Gastroesophageal sphincter (tissue), 4 donors: Measurements from ENCODE around the gene LRP4. TPM values are rescaled to one million over a fixed set of nuclear protein-coding genes. Genes with fewer than 3 reads are reported as not detected.

Experiments used
- ATAC-seq: fragments of 150-250 bp; one replicate; pipeline ENCODE4 v1.9.1; 2016; ENCODE audit warnings: mild to moderate bottlenecking, moderate library complexity
- H3K27ac ChIP-seq, 4 donors: fragments of 200-600 bp; sonication (generic) in 3 of 4; 1 replicate in 3 of 4; 2 replicates in 1 of 4; pipeline ENCODE4 v1.5.1; 2016 to 2019
- H3K27me3 ChIP-seq: fragments of 200-600 bp; sonication (generic); one replicate; pipeline ENCODE4 v1.5.1; 2019
- H3K36me3 ChIP-seq, 2 donors: fragments of 200-600 bp; sonication (generic); one replicate each; pipeline ENCODE4 v1.5.1; 2019; ENCODE audit warnings: control low read depth in 1 of 2
- H3K4me1 ChIP-seq, 3 donors: fragments of 200-600 bp; sonication (generic); 1 replicate in 2 of 3; 2 replicates in 1 of 3; pipeline ENCODE4 v1.5.1; 2016 to 2019; ENCODE audit warnings: control low read depth in 2 of 3
- H3K4me3 ChIP-seq, 2 donors: fragments of 200-600 bp; sonication (generic); one replicate each; pipeline ENCODE4 v1.5.1; 2019; ENCODE audit warnings: mild to moderate bottlenecking in 1 of 2, moderate library complexity in 1 of 2
- H3K9me3 ChIP-seq, 3 donors: fragments of 200-600 bp; sonication (generic); one replicate each; pipeline ENCODE4 v1.5.1; 2017 to 2019; ENCODE audit warnings: control low read depth in 2 of 3
- EP300 ChIP-seq: sonication (generic); formaldehyde crosslinking; IDR thresholded peaks from one replicate; pipeline ENCODE4 v1.6.1; 2017; ENCODE audit warnings: antibody characterized with exemption, mild to moderate bottlenecking
- POLR2A ChIP-seq, 2 donors: fragments of 450-650 bp; IDR thresholded peaks; one replicate each; pipeline ENCODE4 v1.6.1; 2017; ENCODE audit warnings: antibody characterized with exemption in 2 of 2, mild to moderate bottlenecking in 2 of 2, moderate library complexity in 1 of 2
- POLR2AphosphoS5 ChIP-seq: sonication (generic); formaldehyde crosslinking; IDR thresholded peaks from one replicate; pipeline ENCODE4 v1.6.1; 2017; ENCODE audit warnings: antibody characterized with exemption
- WGBS, 2 donors: methylation state at CpG; one replicate each; pipeline ENCODE4 v1.1.5; 2018; ENCODE audit warnings: low coverage in 1 of 2; 5-methylcytosine and 5-hydroxymethylcytosine counted together
- total RNA-seq, 4 donors: library from RNA; depleted of rRNA; stranded (reverse); fragments of >200 nt; gene quantifications; one replicate each; pipeline ENCODE4 v1.1.0, GENCODE V29; 2016
- TF ChIP-seq, protein P1 (sequence below), 4 experiments: fragments of 200-600 bp in 2 of 4; fragments of 450-650 bp in 2 of 4; sonication (generic) in 1 of 4; IDR thresholded peaks; one replicate each; pipeline ENCODE4 v1.5.1; 2017 to 2019; ENCODE audit warnings: antibody characterized with exemption in 4 of 4, mild to moderate bottlenecking in 2 of 4, moderate library complexity in 2 of 4

The LRP4 gene
- total RNA-seq, 4 donors from 2014 or later, result 2.6 to 9.8 (median 6.7) TPM

DNA sequence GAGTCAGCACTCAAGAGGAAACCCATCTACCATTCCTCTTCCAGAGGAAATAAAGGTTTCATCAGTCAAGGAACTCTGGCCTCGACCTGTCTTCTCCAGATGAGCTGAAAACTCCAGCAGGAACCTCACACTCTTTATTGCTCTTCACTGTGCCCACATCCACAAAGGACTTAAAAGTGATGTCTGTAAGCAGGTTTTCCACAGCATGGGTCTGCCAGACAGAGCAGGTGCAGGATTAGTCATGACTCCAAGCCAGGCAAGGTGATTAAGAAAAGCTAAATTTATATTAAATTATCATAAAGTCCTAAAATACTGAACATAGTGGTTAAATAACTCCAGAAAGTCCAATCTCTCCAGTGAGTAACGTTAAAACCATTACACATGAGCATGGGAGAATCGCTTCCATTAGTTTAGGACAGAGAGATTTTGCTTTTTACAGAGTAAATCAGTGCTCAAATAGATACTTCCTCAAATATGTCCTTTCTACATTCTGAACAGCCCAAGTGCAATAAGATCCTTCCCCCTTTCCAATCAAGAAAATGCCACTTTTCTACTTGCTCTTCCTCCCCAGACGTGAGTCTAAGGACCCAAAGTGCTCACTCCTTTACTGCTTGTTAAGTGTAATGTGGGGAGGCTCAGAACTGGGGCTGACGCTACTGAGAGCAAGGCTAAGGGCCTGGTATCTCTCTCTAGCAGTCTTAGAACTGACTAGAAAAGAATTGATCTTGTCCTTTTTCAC, 61.6 kb downstream of the LRP4 start:
- peaks cover 0 to 9% (median 0%) of the 10 kb centered on the region in 3 donors for H3K4me1 ChIP-seq
- WGBS, 2 donors, result 66 to 77% methylated on average over 3 to 5 of the region's 5 CpGs
- no peak overlapping the region for H3K27ac ChIP-seq
- no peaks in the 10 kb centered on the region for H3K9me3 ChIP-seq
- no peaks in the 10 kb centered on the region for H3K27me3 ChIP-seq
- TF ChIP-seq POLR2A (IDR thresholded peaks at IDR 0.05) (no peak), POLR2AphosphoS5 (no peak), EP300 (no peak)
- TF ChIP-seq, protein P1, sequence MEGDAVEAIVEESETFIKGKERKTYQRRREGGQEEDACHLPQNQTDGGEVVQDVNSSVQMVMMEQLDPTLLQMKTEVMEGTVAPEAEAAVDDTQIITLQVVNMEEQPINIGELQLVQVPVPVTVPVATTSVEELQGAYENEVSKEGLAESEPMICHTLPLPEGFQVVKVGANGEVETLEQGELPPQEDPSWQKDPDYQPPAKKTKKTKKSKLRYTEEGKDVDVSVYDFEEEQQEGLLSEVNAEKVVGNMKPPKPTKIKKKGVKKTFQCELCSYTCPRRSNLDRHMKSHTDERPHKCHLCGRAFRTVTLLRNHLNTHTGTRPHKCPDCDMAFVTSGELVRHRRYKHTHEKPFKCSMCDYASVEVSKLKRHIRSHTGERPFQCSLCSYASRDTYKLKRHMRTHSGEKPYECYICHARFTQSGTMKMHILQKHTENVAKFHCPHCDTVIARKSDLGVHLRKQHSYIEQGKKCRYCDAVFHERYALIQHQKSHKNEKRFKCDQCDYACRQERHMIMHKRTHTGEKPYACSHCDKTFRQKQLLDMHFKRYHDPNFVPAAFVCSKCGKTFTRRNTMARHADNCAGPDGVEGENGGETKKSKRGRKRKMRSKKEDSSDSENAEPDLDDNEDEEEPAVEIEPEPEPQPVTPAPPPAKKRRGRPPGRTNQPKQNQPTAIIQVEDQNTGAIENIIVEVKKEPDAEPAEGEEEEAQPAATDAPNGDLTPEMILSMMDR (IDR thresholded peaks at IDR 0.05), result no peak
- peaks cover 0 to 8% of the 10 kb centered on the region in 2 donors for H3K36me3 ChIP-seq
- H3K4me3 ChIP-seq, result no peak overlapping the region
- ATAC-seq, result no peak

DNA sequence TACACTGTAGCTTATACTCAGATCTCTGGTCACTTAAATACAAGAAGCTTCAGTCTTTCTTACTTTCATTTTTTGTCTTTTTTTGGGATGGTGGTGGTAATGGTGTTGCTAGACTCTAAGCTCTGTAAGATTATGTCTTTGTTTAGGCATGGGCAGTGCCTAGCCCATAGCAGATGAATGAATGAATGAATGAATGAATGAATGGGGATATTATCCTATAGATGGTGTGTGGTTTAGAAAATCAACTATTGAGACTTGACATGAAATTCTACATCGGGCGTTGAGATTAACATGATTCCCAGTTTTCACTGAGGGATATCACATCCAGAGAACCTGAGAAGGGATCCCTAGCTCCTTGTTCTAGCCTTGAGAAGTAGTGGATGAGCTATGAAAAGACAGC, 62.5 kb downstream of the LRP4 start:
- Histone ChIP-seq H3K27me3 (no peaks in the 10 kb centered on the region), H3K36me3 (peaks cover 0 to 8% of the 10 kb centered on the region in 2 donors), H3K27ac (no peak overlapping the region), H3K4me1 (peaks cover 0 to 9% (median 0%) of the 10 kb centered on the region in 3 donors), H3K9me3 (no peaks in the 10 kb centered on the region), H3K4me3 (no peak overlapping the region)
- no peak for TF ChIP-seq EP300
- no peak for TF ChIP-seq POLR2A (IDR thresholded peaks at IDR 0.05)
- TF ChIP-seq POLR2AphosphoS5, result no peak
- TF ChIP-seq, protein P1 (IDR thresholded peaks at IDR 0.05), result no peak
- ATAC-seq, result no peak
- 95 to 100% methylated on average over 2 of the region's 2 CpGs for WGBS, 2 donors

DNA sequence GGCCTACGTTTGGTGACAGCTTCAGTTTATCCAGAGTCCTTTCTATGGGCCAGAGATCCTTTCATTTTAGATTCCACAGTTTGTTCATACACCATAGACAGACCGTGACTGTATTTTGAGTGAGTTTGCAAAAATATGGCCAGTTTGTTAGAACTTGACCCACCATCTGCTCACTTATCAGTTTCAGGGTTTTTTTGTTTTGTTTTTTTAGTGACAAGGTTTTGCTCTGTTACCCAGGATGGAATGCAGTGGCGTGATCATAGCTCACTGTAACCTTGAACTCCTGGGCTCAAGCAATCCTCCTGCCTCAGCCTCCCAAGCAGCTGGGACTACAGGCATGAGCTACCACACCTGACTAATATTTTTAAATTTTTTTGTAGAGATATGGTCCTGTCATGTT, 63.2 kb downstream of the LRP4 start:
- Histone ChIP-seq H3K4me1 (peaks cover 0 to 9% (median 0%) of the 10 kb centered on the region in 3 donors), H3K27ac (no peak overlapping the region), H3K36me3 (peaks cover 0 to 8% of the 10 kb centered on the region in 2 donors), H3K27me3 (no peaks in the 10 kb centered on the region), H3K4me3 (no peak overlapping the region), H3K9me3 (no peaks in the 10 kb centered on the region)
- WGBS, 2 donors, result 82 to 96% methylated on average over 3 of the region's 3 CpGs
- ATAC-seq, result no peak
- TF ChIP-seq EP300 (no peak), POLR2A (IDR thresholded peaks at IDR 0.05) (no peak), POLR2AphosphoS5 (no peak)

DNA sequence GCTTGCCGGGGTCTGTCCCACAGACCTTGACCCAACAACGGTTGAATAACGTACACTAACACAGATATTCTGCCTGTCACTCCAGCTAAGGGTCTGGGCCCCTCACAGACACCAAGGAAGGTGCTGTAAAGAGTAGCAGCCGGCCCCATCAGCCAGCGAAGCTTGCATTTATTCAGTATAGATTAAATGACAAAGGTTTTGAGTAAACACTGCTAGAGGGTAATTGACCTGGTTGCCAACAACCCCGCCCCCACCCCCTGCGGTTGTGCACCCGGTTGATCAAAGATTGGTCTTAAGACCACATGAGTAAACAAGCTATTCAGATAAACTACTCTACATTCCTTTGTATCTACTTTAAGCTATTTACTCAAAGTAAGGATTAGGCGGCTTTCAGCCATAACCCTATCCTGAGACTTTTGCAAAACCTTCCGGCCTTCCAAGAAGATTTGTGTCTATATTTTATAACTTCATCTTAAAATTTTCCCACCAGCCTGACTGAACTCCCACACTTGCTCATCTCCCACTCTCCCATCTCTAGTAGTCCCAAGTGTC, 67.4 kb downstream of the LRP4 start:
- Histone ChIP-seq H3K27ac (no peak overlapping the region), H3K27me3 (no peaks in the 10 kb centered on the region), H3K36me3 (no peaks in the 10 kb centered on the region), H3K4me3 (no peak overlapping the region), H3K4me1 (no peaks in the 10 kb centered on the region), H3K9me3 (no peaks in the 10 kb centered on the region)
- TF ChIP-seq POLR2A (IDR thresholded peaks at IDR 0.05) (no peak), EP300 (no peak), POLR2AphosphoS5 (no peak)
- TF ChIP-seq, protein P1 (IDR thresholded peaks at IDR 0.05), result no peak
- 59 to 82% methylated on average over 3 to 5 of the region's 10 CpGs for WGBS, 2 donors
- no peak for ATAC-seq

DNA sequence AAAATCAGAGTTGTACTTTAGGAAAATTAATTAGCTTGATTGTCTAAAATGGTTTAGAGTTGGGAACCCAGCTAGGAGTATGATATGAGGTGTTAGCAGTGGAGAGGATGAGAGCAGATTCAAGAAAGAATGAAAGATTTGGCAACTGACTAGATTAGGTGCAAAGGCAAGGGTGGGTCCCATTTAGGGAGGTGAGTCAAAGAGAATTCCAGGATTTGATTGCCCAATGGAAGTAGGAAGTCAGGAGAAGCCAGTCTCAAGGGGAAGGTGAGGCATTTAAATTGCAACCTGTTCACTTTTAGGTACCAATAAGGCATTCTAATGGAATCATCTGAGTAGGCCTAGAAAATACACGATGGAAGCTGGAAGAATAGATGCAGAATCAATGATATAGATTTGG, 68.7 kb downstream of the LRP4 start:
- H3K9me3 ChIP-seq, result no peaks in the 10 kb centered on the region
- H3K27me3 ChIP-seq, result no peaks in the 10 kb centered on the region
- no peak overlapping the region for H3K4me3 ChIP-seq
- TF ChIP-seq POLR2A (IDR thresholded peaks at IDR 0.05) (no peak), EP300 (no peak), POLR2AphosphoS5 (no peak)
- TF ChIP-seq, protein P1 (IDR thresholded peaks at IDR 0.05), result no peak
- no peaks in the 10 kb centered on the region for H3K36me3 ChIP-seq
- peaks cover 0 to 10% (median 6%) of the 10 kb centered on the region in 3 donors for H3K4me1 ChIP-seq
- no peak for ATAC-seq
- H3K27ac ChIP-seq, result no peak overlapping the region
- 88 to 92% methylated on average over 1 of the region's 1 CpG for WGBS, 2 donors
